Activated T-helper 1 cell treated with Interleukin-2 at 50 U/mL for 16 hours (primary cell): ENCODE data around the gene ATP7B.
"Not testable (repeated sequence)": the region's sequence is repeated elsewhere in the genome, so short reads cannot be mapped to it uniquely, and the experiment has no call there.

Experiments
- DNase-seq: peaks from one replicate; pipeline ENCODE4 v3.0.0-alpha.2; 2020; ENCODE audit warnings: low read depth

Gene ATP7B

DNA sequence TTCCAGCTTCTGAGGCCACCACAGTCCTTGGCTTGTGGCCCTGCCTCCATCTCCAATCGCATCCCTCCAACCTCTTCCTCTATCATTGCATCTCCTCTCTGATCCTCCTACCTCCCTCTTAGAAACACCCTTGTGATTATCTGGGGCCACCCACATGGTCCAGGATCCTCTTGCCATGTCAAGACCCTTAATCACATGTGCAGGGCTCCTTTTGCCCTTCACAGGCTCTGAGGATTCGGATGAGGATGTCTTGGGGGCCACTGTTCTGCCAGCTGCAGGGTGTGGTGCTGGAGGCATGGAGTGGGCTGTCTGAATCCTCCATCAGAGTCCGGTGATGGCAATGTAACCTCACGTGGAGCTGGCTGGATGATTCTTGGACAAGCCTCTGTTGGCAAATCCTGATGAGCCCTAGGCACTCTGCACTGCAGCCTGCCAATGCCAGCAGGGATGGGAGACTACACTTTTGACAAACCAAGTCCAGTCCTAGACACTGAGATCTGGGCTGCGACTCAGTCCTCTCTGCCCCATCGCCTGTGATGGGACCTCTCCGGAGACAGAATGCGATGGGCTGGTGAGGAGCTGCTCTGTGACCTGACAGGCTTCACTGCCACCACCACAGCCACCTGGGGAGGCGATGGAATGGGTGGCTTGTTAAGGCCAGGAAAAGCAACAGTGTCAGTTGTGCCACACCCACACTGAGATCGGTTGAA, 88.3 kb downstream of the ATP7B start:
- DNase-seq: no peak

DNA sequence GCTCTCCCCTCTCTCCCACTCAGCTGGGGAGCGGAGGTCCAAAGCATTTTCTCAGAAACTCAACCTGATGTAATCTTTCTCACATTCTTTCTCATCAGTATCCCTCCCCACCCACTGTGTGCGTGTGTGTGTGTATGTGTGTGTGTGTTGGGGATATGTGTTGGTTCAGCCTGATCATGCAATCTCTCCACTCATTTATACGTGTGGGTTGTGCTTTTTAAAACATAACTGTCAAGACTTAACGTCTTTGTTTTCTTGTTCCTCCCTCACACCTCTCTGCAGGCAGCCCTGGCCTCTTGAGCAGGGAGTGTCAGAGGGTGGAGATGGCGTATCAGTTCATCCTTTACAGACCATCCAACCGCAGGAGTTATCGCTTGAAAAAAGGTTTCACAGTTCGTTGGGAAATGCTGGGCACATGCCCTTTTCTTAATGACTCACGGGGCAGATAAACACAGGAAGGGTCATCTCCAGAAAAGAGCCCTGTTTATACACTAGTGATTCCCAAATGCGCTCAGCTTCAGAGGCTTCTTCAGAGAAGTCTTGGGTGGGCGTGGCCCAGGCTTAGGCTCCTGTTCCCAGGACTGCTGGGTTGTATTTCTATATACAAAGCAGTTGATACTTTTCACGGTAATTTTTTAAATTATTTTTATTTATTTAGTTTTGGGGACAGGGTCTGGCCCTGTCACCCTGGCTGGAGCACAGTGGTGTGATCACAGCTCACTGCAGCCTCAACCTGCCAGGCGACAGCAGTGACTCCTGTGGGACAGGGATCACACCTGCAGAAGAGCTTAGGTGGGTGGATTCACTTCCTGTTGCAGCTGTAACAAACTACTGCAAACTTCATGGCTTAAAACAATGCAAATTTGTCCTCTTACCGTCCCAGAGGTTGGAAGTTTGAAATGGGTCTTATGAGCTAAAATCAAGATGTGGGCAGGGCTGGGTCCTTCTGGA, 89.2 kb downstream of the ATP7B start:
- no peak for DNase-seq

DNA sequence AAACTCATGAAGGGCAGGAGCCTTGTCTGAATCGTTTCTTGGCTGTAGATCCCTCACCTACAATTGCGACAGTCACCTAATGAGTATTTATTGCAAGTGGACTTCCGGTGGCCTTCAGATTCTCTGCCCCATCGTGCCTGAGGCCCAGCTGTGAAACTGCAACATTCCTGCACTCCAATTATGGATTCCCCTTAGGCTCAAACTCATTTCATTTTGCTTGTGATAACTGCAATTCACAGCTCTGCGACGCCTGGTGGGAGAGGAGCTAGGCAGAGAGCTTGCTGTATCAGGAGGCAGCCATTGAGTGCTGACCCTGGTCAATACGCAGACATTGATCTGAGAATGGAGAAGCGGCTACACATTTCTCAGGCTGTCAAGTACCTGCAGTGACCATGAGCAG, 90.5 kb downstream of the ATP7B start:
- DNase-seq: no peak

- DNase-seq: no peak
Measured at GRCh38 chr13:51920267-51920666, 91.0 kb downstream of the ATP7B start.

DNA sequence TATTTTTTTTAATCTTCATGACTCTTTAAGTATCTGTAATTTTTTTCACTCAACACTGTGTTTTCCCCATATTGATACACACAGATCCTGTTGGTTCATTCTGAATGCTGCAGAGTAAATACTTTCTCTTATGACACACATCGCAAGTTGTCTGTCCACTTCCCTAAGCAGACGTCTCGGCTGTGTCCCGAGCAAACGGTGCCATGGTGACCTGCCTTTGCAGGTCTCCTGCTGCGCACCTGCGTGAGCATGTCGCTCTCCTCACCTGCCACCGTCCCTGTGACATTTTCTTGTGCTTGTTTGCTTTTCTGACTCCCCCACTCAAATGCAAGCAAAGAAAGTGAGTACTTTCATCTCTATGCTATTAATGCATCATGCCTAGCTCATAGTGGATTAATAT, 91.7 kb downstream of the ATP7B start:
- no peak for DNase-seq

DNA sequence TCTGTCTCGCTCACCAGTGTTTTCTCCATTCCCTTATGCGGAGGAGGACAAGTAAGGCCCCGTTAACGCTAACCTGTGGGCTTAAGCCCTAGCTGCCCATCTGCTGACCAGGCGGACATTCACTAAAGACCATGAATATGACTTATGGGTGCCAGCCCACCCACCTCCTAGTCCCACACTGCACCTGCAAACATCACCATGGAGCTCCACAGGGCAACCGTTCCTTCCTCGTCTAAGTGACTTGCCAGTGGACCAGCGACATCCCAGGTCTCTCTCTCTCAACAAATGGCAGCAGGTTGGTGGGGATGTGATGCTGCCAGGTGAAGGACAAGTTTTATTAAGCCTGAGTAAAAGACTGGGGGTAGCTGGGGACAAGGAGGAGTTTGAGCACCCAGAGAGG, 94.3 kb downstream of the ATP7B start:
- no peak for DNase-seq

DNA sequence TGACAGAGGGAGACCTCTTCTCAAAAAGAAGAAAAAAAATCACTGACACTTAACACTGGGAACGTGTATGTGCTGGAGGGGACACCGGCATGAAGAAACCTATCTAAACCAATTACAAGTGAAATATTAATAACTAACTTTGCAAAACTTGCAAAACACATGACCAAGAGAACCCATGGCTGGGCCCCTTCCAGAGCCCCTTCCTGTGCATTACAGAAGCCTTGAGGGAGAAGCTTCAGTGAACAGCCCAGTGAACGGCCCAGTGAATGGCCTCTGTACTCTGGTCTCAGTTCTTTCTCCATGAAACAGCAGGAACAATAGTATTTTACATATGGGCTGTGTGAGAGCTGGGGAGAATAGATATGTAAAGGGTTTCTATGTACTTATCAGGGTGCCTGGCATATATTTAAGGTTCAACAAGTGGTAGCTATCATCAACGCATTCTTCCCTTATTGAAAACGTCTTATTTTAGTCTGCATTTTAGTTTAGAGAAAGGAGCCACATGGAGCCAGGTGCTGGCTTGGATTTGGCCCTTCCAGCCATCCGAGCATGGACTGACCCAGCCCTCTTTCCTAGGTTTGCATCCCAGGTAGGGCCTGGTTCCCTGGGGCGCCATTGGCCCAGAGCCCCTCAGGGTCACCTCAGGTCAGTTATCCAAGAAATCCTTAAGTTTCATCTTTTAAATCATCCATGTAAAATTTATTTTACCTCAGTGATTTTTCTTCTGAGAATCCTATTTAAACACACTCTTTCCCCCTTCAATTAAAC, 95.0 kb downstream of the ATP7B start:
- no peak for DNase-seq

DNA sequence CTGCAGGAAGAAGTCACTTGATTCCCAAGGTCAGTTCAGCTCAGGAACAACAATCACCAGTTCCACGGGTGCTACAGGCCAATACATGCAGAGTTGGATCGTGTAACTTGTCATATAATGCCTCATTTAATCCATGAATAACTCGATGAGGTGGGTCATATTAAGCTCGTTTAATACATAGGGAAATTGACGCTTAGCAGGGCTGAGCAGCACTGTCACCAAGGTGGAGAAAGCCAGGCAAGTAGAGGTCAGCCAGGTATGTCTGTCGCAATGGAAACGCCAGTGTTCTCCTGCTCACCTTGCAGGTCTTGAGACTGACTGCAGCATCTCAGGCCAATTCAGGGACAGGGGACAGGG, 97.1 kb downstream of the ATP7B start:
- DNase-seq: no peak

- DNase-seq: no peak
Measured at GRCh38 chr13:51913421-51914136, 97.7 kb downstream of the ATP7B start.

GRCh38 chr13:51912511-51913225, 98.6 kb downstream of the ATP7B start:
- DNase-seq: no peak

- DNase-seq: no peak
Measured at GRCh38 chr13:51912091-51912490, 99.2 kb downstream of the ATP7B start.

- no peak for DNase-seq
Measured at GRCh38 chr13:51910508-51910907, 100.7 kb downstream of the ATP7B start.

GRCh38 chr13:51909265-51909664, 102.0 kb downstream of the ATP7B start:
- DNase-seq: not testable (repeated sequence)

- DNase-seq: no peak
Measured at GRCh38 chr13:51907040-51907732, 104.1 kb downstream of the ATP7B start.

DNA sequence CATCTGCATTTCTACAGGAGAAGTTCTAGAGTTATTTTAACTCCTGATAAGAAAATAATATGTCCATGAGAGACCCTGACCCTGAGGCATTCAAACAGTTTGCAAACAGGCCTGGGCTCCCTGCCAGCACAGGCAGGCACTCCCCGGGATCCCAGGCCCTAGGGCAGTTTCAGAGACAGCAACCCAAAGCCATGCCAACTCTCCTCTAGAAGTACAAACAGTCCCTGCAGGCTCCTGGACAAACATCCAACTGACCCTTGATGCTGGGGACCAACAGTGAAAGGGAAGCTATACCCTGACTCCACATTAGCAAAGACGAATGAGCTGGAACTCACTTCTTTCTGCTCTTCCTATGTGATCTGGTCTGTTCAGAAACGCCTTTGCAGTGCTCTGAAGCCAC, 104.7 kb downstream of the ATP7B start:
- no peak for DNase-seq

GRCh38 chr13:51905787-51906186, 105.5 kb downstream of the ATP7B start:
- DNase-seq: no peak

GRCh38 chr13:51902776-51903175, 108.5 kb downstream of the ATP7B start:
- no peak for DNase-seq

GRCh38 chr13:51900471-51900870, 110.8 kb downstream of the ATP7B start:
- no peak for DNase-seq

DNA sequence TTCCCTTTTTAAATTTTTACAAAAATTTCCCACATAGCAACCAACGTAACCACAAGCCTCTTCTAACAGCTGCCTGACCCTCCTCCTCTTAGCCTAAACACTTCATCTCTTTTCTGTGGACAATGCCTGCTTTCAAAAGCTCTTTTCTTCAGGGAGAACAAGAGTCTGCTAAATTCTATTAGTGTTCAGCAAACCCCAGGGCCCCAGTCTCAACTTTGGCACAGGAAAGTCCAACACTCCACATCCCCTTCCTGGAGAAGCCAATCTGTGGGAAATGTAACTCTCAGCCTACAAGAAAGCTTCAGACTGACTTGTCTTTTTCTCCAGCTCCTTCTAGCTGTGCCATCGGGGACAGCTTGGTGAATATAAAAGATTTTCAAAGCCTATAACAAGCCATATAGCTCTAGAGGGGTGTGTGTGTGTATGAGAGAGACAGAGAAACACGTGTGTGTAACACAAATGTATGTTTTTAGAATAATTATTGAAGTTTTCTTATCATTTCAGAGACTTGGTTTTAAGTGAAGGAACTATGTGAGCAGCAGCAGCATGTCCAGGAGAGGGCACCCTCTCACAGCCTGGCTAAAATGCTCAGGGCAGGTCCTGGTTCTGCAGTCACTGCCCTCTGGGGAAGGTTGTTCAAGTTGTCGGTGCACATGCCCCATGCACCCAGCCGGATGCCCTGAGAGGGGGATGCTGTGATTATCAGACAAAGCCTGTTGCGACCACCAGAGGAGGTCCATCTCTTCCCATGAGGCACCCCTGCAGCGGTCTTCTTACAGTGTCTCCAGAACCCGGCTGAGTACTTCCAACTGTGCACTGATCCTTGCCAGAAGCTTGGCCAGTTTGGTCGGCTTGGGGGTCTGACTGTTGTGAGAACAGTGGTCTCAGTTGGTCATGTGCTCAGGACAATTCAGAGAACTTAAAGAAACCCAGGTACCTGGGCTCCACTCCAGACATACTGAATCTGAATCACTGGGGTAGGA, 115.1 kb downstream of the ATP7B start:
- no peak for DNase-seq
